AG04450 (cell line): ENCODE results near the gene RPL37A. TPM values are rescaled to one million over a fixed set of nuclear protein-coding genes. Genes with fewer than 3 reads are reported as not detected.

ENCODE experiments used
- CTCF ChIA-PET: fragments of 300-600, 350-600 bp; formaldehyde crosslinking; extraction: SDS; loops from one replicate; lab custom pipeline; 2022; ENCODE audit warnings: antibody characterized with exemption, inconsistent platforms; lab: Charles Lee
- POLR2A ChIA-PET: fragments of 350-600 bp; formaldehyde crosslinking; extraction: SDS; loops from one replicate; lab custom pipeline; 2021; ENCODE audit warnings: antibody characterized with exemption, inconsistent platforms; lab: Yijun Ruan, JAX
- DNase-seq: peaks from one replicate; pipeline ENCODE4 v3.0.0-alpha.2; 2011; ENCODE audit warnings: low read depth, low spot score
- H3K27ac ChIP-seq: one replicate; pipeline ENCODE4 v1.5.1; 2012; ENCODE audit warnings: low read depth, low read length, control low read depth
- H3K27me3 ChIP-seq: one replicate; pipeline ENCODE4 v1.6.0; 2012; ENCODE audit warnings: low read length; ENCODE audit not compliant: control insufficient read depth, insufficient read depth
- H3K4me3 ChIP-seq: 2 replicates; pipeline ENCODE4 v1.5.1; 2011; ENCODE audit warnings: mild to moderate bottlenecking, low read depth, low read length, control low read depth
- H3K9me3 ChIP-seq: 2 replicates; pipeline ENCODE4 v1.5.1; 2012; ENCODE audit warnings: low read length; ENCODE audit not compliant: control insufficient read depth, insufficient read depth
- CTCF ChIP-seq: IDR thresholded peaks from 2 replicates; pipeline ENCODE4 v1.5.1; 2011; ENCODE audit warnings: low read depth, low read length, control low read depth, inconsistent platforms
- polyA plus RNA-seq: library from polyadenylated mRNA; depleted of rRNA; stranded (reverse); fragments of >200 nt; gene quantifications from 2 replicates; pipeline ENCODE4 v1.2.3, GENCODE V29; 2011

The RPL37A gene
- polyA plus RNA-seq, 1 experiment: 3,563 TPM

GRCh38 chr2:216492597-216493333, 5.9 kb upstream of the RPL37A start:
- Histone ChIP-seq H3K27me3 (no peaks in the 10 kb centered on the region), H3K9me3 (no peaks in the 10 kb centered on the region), H3K27ac (peak overlapping the region; percentile 67), H3K4me3 (no peak overlapping the region)
- ChIA-PET CTCF (interaction anchor here (1.0 kb wide), 1 partner anchor 271 kb away, joined by 3 read pairs; no protein-coding TSS in a partner anchor), POLR2A (interaction anchor here (0.6 kb wide), 1 partner anchor 12 kb away, joined by 3 read pairs; no protein-coding TSS in a partner anchor)
- DNase-seq: peak; percentile 45
- no peak for TF ChIP-seq CTCF

- H3K4me3 ChIP-seq: no peak overlapping the region
- no peaks in the 10 kb centered on the region for H3K9me3 ChIP-seq
- TF ChIP-seq CTCF: no peak
- CTCF ChIA-PET: no interaction called here
- POLR2A ChIA-PET: interaction anchor here (0.6 kb wide), 1 partner anchor 12 kb away, joined by 3 read pairs; no protein-coding TSS in a partner anchor
- H3K27me3 ChIP-seq: no peaks in the 10 kb centered on the region
- H3K27ac ChIP-seq: peak overlapping the region; percentile 67
- no peak for DNase-seq
These were observed 5.3 kb upstream of the RPL37A start for GRCh38 chr2:216493334-216493685.

GRCh38 chr2:216495656-216496055, 3.0 kb upstream of the RPL37A start:
- Histone ChIP-seq H3K27me3 (no peaks in the 10 kb centered on the region), H3K9me3 (no peaks in the 10 kb centered on the region), H3K27ac (no peak overlapping the region), H3K4me3 (no peak overlapping the region)
- DNase-seq: no peak
- ChIA-PET POLR2A (no interaction called here), CTCF (no interaction called here)
- no peak for TF ChIP-seq CTCF

- peak overlapping the region; percentile 66 for H3K27ac ChIP-seq
- POLR2A ChIA-PET: interaction anchor here (0.9 to 1.7 kb wide), 4 partner anchors 9 to 302 kb away, joined by 3 to 8 read pairs (median 7); partner anchors contain the start of genes MARCHF4 and SMARCAL1
- no peaks in the 10 kb centered on the region for H3K27me3 ChIP-seq
- no peak for DNase-seq
- H3K4me3 ChIP-seq: peak overlapping the region; percentile 88
- no peaks in the 10 kb centered on the region for H3K9me3 ChIP-seq
- CTCF ChIA-PET: interaction anchor here (0.6 to 1.7 kb wide), 4 partner anchors 22 to 387 kb away, joined by 3 to 5 read pairs (median 3); no protein-coding TSS in a partner anchor
- no peak for TF ChIP-seq CTCF
These were observed 1.1 kb upstream of the RPL37A start for GRCh38 chr2:216497382-216498069.
